Omental fat pad (tissue), 4 donors: ENCODE measurements around the gene TBC1D5. TPM values are rescaled to one million over a fixed set of nuclear protein-coding genes. Genes with fewer than 3 reads are reported as not detected.

ENCODE experiments used
- ATAC-seq: fragments of 150-250 bp; one replicate; pipeline ENCODE4 v1.9.1; 2016; ENCODE audit warnings: mild to moderate bottlenecking, moderate library complexity; ENCODE audit not compliant: low FRiP score
- DNase-seq: peaks from one replicate; pipeline ENCODE4 v3.0.0-alpha.2; 2019; ENCODE audit warnings: low spot score
- CTCF ChIP-seq, 3 donors: fragments of 450-650 bp; IDR thresholded peaks; one replicate each; pipeline ENCODE4 v1.5.1; 2016 to 2017; ENCODE audit warnings: antibody characterized with exemption in 3 of 3, mild to moderate bottlenecking in 3 of 3, moderate library complexity in 2 of 3
- total RNA-seq, 4 donors: library from RNA; depleted of rRNA; stranded (reverse); fragments of >200 nt; gene quantifications; one replicate each; pipeline ENCODE4 v1.1.0, GENCODE V29; 2016

The TBC1D5 gene
- total RNA-seq, 4 donors from 2014 or later: 56.8 to 92.5 (median 74.8) TPM

GRCh38 chr3:17143893-17144664 lies 598.4 kb downstream of the TBC1D5 start:
- ATAC-seq: no peak
- no peak for TF ChIP-seq CTCF (IDR thresholded peaks at IDR 0.05)
- DNase-seq: no peak

- ATAC-seq: no peak
- DNase-seq: no peak
- TF ChIP-seq CTCF (IDR thresholded peaks at IDR 0.05): no peak
Observed at GRCh38 chr3:17142516-17142915, 599.9 kb downstream of the TBC1D5 start.

GRCh38 chr3:17141699-17142098 lies 600.7 kb downstream of the TBC1D5 start:
- ATAC-seq: no peak
- no peak for DNase-seq
- TF ChIP-seq CTCF (IDR thresholded peaks at IDR 0.05): no peak

GRCh38 chr3:17140670-17141505 lies 601.5 kb downstream of the TBC1D5 start:
- ATAC-seq (no peak), DNase-seq (no peak)
- no peak for TF ChIP-seq CTCF (IDR thresholded peaks at IDR 0.05)

- TF ChIP-seq CTCF (IDR thresholded peaks at IDR 0.05): no peak
- DNase-seq (no peak), ATAC-seq (no peak)
Observed at GRCh38 chr3:17138246-17139039, 604.0 kb downstream of the TBC1D5 start.

GRCh38 chr3:17137321-17137826 lies 605.1 kb downstream of the TBC1D5 start:
- no peak for TF ChIP-seq CTCF (IDR thresholded peaks at IDR 0.05)
- DNase-seq (no peak), ATAC-seq (no peak)
